HG02623 (cell line): ENCODE measurements around the gene NEDD4L.
"Not testable (repeated sequence)": the region's sequence is repeated elsewhere in the genome, so short reads cannot be mapped to it uniquely, and the experiment has no call there.

Experiments
- ATAC-seq: cut with Tn5 transposase; IDR thresholded peaks from one replicate; pipeline ENCODE4 v1.9.1; 2021; ENCODE audit warnings: moderate library complexity; ENCODE audit not compliant: unreplicated experiment

NEDD4L gene

GRCh38 chr18:58255701-58256311, 211.8 kb downstream of the NEDD4L start:
- no peak for ATAC-seq

- no peak for ATAC-seq
Measured at GRCh38 chr18:58256316-58257080, 212.5 kb downstream of the NEDD4L start.

- no peak for ATAC-seq
Measured at GRCh38 chr18:58257461-58257860, 213.4 kb downstream of the NEDD4L start.

- no peak for ATAC-seq
Measured at GRCh38 chr18:58258692-58259342, 214.8 kb downstream of the NEDD4L start.

GRCh38 chr18:58263055-58263957, 219.3 kb downstream of the NEDD4L start:
- ATAC-seq = no peak

GRCh38 chr18:58264075-58264474, 220.0 kb downstream of the NEDD4L start:
- ATAC-seq = no peak

GRCh38 chr18:58264840-58265239, 220.8 kb downstream of the NEDD4L start:
- ATAC-seq = no peak

GRCh38 chr18:58265489-58265888, 221.5 kb downstream of the NEDD4L start:
- not testable (repeated sequence) for ATAC-seq

- no peak for ATAC-seq
Measured at GRCh38 chr18:58266291-58266690, 222.3 kb downstream of the NEDD4L start.

GRCh38 chr18:58267493-58267892, 223.5 kb downstream of the NEDD4L start:
- no peak for ATAC-seq

GRCh38 chr18:58268849-58269248, 224.8 kb downstream of the NEDD4L start:
- no peak for ATAC-seq

GRCh38 chr18:58269931-58270330, 225.9 kb downstream of the NEDD4L start:
- no peak for ATAC-seq

GRCh38 chr18:58270396-58270795, 226.4 kb downstream of the NEDD4L start:
- no peak for ATAC-seq

GRCh38 chr18:58271770-58272169, 227.7 kb downstream of the NEDD4L start:
- no peak for ATAC-seq

- ATAC-seq = no peak
Measured at GRCh38 chr18:58272209-58272608, 228.2 kb downstream of the NEDD4L start.

GRCh38 chr18:58272779-58273435, 228.9 kb downstream of the NEDD4L start:
- no peak for ATAC-seq

- ATAC-seq = no peak
Measured at GRCh38 chr18:58275176-58275575, 231.2 kb downstream of the NEDD4L start.

GRCh38 chr18:58276789-58277739, 233.0 kb downstream of the NEDD4L start:
- no peak for ATAC-seq

- no peak for ATAC-seq
Measured at GRCh38 chr18:58279504-58280175, 235.6 kb downstream of the NEDD4L start.
